GM23338 (cell line): ENCODE measurements around the gene THYN1. TPM values are rescaled to one million over a fixed set of nuclear protein-coding genes. Genes with fewer than 3 reads are reported as not detected.

Experiments
- ATAC-seq: fragments of 200-7000 bp; cut with Tn5 transposase; 3 replicates; pipeline ENCODE4 v1.9.1; 2020
- DNase-seq: peaks from one replicate; pipeline ENCODE4 v3.0.0-alpha.2; 2015; ENCODE audit warnings: low spot score
- H2AFZ ChIP-seq: fragments of 200-600 bp; sonication (generic); 2 replicates; pipeline ENCODE4 v1.8.0; 2016; ENCODE audit warnings: antibody characterized with exemption, mild to moderate bottlenecking, moderate library complexity
- H3F3A ChIP-seq: fragments of 200-600 bp; sonication (generic); replicated peaks from 2 replicates; pipeline ENCODE4 v1.8.0; 2017; ENCODE audit warnings: antibody characterized with exemption, mixed run types, low read depth
- H3K27ac ChIP-seq: fragments of 200-600 bp; sonication (generic); 2 replicates; pipeline ENCODE4 v1.6.1; 2016; ENCODE audit warnings: low read depth
- H3K27me3 ChIP-seq: fragments of 200-600 bp; sonication (generic); 2 replicates; pipeline ENCODE4 v1.8.0; 2016; ENCODE audit warnings: mild to moderate bottlenecking, mixed run types, moderate library complexity; ENCODE audit not compliant: insufficient read depth
- H3K36me3 ChIP-seq: fragments of 200-600 bp; sonication (generic); 2 replicates; pipeline ENCODE4 v1.8.0; 2016; ENCODE audit warnings: mild to moderate bottlenecking; ENCODE audit not compliant: insufficient read depth
- H3K4me1 ChIP-seq: fragments of 200-600 bp; sonication (generic); 2 replicates; pipeline ENCODE4 v1.8.0; 2016; ENCODE audit warnings: mild to moderate bottlenecking, moderate library complexity; ENCODE audit not compliant: insufficient read depth
- H3K4me2 ChIP-seq: fragments of 200-600 bp; sonication (generic); 2 replicates; pipeline ENCODE4 v1.7.1; 2017; ENCODE audit warnings: mixed run types
- H3K4me3 ChIP-seq: fragments of 200-600 bp; sonication (generic); 2 replicates; pipeline ENCODE4 v1.6.1; 2016; ENCODE audit warnings: mixed run types
- H3K79me2 ChIP-seq: fragments of 200-600 bp; sonication (generic); replicated peaks from 2 replicates; pipeline ENCODE4 v1.8.0; 2017; ENCODE audit warnings: mild to moderate bottlenecking; ENCODE audit not compliant: insufficient read depth
- H3K9me2 ChIP-seq: fragments of 200-600 bp; sonication (generic); 2 replicates; pipeline ENCODE4 v1.8.0; 2017; ENCODE audit not compliant: insufficient read depth
- H4K20me1 ChIP-seq: fragments of 200-600 bp; sonication (generic); replicated peaks from 2 replicates; pipeline ENCODE4 v1.8.0; 2017; ENCODE audit warnings: mild to moderate bottlenecking; ENCODE audit not compliant: insufficient read depth
- H3K27ac Mint-ChIP-seq: 2 replicates; pipeline ENCODE4 v1.8.0; 2020; ENCODE audit warnings: inconsistent platforms, mild to moderate bottlenecking, moderate library complexity, mixed read lengths
- H3K27me3 Mint-ChIP-seq: 3 replicates; pipeline ENCODE4 v1.8.0; 2022; ENCODE audit warnings: low read depth, mild to moderate bottlenecking, moderate library complexity, mixed read lengths, inconsistent platforms; ENCODE audit not compliant: insufficient read depth, poor library complexity
- H3K36me3 Mint-ChIP-seq: 3 replicates; pipeline ENCODE4 v1.8.0; 2021; ENCODE audit warnings: low read depth, mild to moderate bottlenecking, inconsistent platforms, moderate library complexity, mixed read lengths
- H3K4me1 Mint-ChIP-seq: 3 replicates; pipeline ENCODE4 v1.8.0; 2020; ENCODE audit warnings: mild to moderate bottlenecking, inconsistent platforms, mixed read lengths
- H3K4me3 Mint-ChIP-seq: 3 replicates; pipeline ENCODE4 v1.8.0; 2021; ENCODE audit warnings: moderate library complexity, mild to moderate bottlenecking, inconsistent platforms, mixed read lengths
- H3K9me3 Mint-ChIP-seq: 3 replicates; pipeline ENCODE4 v1.8.0; 2020; ENCODE audit warnings: moderate library complexity, mild to moderate bottlenecking, inconsistent platforms, mixed read lengths
- CREB1 ChIP-seq: fragments of 250-450 bp; sonication (Bioruptor Pico); IDR thresholded peaks from 2 replicates; pipeline ENCODE4 v1.5.0; 2020; ENCODE audit warnings: low read depth, mild to moderate bottlenecking, moderate library complexity
- POLR2AphosphoS5 ChIP-seq: IDR thresholded peaks from 2 replicates; pipeline ENCODE4 v1.6.1; 2016; ENCODE audit warnings: antibody characterized with exemption, low read depth
- ZNF114 ChIP-seq: fragments of 250-450 bp; sonication (Bioruptor Pico); IDR thresholded peaks from 2 replicates; pipeline ENCODE4 v1.5.0; 2020; ENCODE audit warnings: mild to moderate bottlenecking, moderate library complexity
- ZNF331 ChIP-seq: fragments of 250-450 bp; sonication (Bioruptor Pico); IDR thresholded peaks from 2 replicates; pipeline ENCODE4 v1.5.0; 2020; ENCODE audit warnings: low read depth, mild to moderate bottlenecking, moderate library complexity
- long read RNA-seq: library from polyadenylated mRNA; unstranded; transcript quantifications from one replicate; pipeline ENCODE4 v2.0.0, GENCODE V29; 2020; ENCODE audit not compliant: unreplicated experiment
- polyA plus RNA-seq: library from polyadenylated mRNA; unstranded; fragments of >200 nt; fragmentation: Nextera tagmentation; extraction: Ambion mirVana; gene quantifications from 2 replicates; pipeline ENCODE4 v1.2.1, GENCODE V29; 2016
- total RNA-seq: library from RNA; depleted of rRNA; stranded (reverse); fragments of >200 nt; shearing (Covaris generic); gene quantifications from 2 replicates; pipeline ENCODE4 v1.2.3, GENCODE V29; 2014; rRNA removed
- TF ChIP-seq, protein P1 (sequence below): IDR thresholded peaks from 2 replicates; pipeline ENCODE4 v1.6.1; 2016; ENCODE audit warnings: antibody characterized with exemption
- TF ChIP-seq, protein P2 (sequence below): fragments of 250-450 bp; sonication (Bioruptor Pico); IDR thresholded peaks from 2 replicates; pipeline ENCODE4 v1.5.0; 2020; ENCODE audit warnings: mild to moderate bottlenecking, moderate library complexity

The THYN1 gene
- 91.0 and 116 TPM in 2 replicates for total RNA-seq
- 183 and 216 TPM in 2 replicates for polyA plus RNA-seq
- long read RNA-seq, transcript THYN1-204 (8 exons, 893 nt) = major isoform, 59 of 122 reads
- long read RNA-seq, transcript THYN1-203 (8 exons, 943 nt) = minor isoform, 14 of 122 reads
- long read RNA-seq, transcript THYN1-202 (7 exons, 835 nt) = minor isoform, 15 of 122 reads
- long read RNA-seq, transcript THYN1-201 (7 exons, 1,299 nt) = minor isoform, 16 of 122 reads
- long read RNA-seq, partial matches to known transcripts = 9 of 122 reads
- long read RNA-seq, other reads (novel, unspliced or antisense) = 9 of 122 reads

DNA sequence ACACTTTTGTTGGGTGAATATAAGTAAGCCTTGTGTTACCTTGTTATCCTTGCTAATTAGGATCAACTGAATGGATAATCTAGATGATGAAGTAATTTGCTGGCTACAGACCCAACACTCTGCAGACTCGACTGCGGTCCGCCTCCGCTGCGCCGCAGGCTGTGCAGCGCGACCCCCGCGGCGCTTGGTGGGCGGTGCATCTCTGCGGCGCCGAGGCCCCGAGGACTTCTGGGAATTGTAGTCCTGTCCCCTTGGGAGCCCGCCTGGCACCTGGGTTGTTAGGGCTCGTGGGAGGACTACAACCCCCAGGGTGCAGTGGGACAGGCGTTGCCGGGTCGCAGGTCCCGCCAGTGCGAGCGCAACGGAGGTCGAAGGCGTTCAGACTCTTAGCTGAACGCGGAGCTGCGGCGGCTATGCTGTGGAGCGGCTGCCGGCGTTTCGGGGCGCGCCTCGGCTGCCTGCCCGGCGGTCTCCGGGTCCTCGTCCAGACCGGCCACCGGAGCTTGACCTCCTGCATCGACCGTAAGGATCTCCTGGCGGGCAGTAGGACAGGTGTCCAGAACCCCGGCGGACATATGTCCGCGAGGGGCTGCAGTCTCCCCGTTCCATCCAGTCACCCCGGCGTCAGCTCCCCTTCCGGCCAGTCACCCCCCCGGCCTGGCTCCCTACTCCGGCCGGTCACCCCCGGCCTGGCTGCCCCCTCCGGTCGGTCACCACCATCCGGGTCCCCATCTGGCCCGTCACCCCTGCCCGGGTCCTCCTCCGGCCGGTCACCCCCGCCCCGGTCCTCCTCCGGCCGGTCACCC, at the start of gene THYN1, which contains the start of gene ACAD8:
Gene THYN1 (minus strand): TSS at position 165 of the 806 bp plus-strand sequence. CDS start 470 bp downstream, outside the sequence.
Gene ACAD8 (plus strand): TSS at position 381 of the 806 bp plus-strand sequence. CDS start 33 bp downstream, at position 414.
- H3K27me3 Mint-ChIP-seq = peaks cover under 1% of the 10 kb centered on the region
- H3K79me2 ChIP-seq = peaks cover 53% of the 10 kb centered on the region
- H2AFZ ChIP-seq = peak within 1 kb of the TSS; percentile 77
- peak; percentile 99 for DNase-seq
- H3K4me1 ChIP-seq = peaks cover 24% of the 10 kb centered on the region
- peak; percentile 99 for ATAC-seq
- H3K27ac ChIP-seq = no peak within 1 kb of the TSS
- no peaks in the 10 kb centered on the region for H3K27me3 ChIP-seq
- no peak for TF ChIP-seq ZNF114
- no peak for TF ChIP-seq ZNF331
- TF ChIP-seq, protein P1, sequence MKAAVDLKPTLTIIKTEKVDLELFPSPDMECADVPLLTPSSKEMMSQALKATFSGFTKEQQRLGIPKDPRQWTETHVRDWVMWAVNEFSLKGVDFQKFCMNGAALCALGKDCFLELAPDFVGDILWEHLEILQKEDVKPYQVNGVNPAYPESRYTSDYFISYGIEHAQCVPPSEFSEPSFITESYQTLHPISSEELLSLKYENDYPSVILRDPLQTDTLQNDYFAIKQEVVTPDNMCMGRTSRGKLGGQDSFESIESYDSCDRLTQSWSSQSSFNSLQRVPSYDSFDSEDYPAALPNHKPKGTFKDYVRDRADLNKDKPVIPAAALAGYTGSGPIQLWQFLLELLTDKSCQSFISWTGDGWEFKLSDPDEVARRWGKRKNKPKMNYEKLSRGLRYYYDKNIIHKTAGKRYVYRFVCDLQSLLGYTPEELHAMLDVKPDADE = peak; percentile 90
- TF ChIP-seq CREB1 = peak; percentile 62
- peak; percentile 93 for TF ChIP-seq POLR2AphosphoS5
- TF ChIP-seq, protein P2, sequence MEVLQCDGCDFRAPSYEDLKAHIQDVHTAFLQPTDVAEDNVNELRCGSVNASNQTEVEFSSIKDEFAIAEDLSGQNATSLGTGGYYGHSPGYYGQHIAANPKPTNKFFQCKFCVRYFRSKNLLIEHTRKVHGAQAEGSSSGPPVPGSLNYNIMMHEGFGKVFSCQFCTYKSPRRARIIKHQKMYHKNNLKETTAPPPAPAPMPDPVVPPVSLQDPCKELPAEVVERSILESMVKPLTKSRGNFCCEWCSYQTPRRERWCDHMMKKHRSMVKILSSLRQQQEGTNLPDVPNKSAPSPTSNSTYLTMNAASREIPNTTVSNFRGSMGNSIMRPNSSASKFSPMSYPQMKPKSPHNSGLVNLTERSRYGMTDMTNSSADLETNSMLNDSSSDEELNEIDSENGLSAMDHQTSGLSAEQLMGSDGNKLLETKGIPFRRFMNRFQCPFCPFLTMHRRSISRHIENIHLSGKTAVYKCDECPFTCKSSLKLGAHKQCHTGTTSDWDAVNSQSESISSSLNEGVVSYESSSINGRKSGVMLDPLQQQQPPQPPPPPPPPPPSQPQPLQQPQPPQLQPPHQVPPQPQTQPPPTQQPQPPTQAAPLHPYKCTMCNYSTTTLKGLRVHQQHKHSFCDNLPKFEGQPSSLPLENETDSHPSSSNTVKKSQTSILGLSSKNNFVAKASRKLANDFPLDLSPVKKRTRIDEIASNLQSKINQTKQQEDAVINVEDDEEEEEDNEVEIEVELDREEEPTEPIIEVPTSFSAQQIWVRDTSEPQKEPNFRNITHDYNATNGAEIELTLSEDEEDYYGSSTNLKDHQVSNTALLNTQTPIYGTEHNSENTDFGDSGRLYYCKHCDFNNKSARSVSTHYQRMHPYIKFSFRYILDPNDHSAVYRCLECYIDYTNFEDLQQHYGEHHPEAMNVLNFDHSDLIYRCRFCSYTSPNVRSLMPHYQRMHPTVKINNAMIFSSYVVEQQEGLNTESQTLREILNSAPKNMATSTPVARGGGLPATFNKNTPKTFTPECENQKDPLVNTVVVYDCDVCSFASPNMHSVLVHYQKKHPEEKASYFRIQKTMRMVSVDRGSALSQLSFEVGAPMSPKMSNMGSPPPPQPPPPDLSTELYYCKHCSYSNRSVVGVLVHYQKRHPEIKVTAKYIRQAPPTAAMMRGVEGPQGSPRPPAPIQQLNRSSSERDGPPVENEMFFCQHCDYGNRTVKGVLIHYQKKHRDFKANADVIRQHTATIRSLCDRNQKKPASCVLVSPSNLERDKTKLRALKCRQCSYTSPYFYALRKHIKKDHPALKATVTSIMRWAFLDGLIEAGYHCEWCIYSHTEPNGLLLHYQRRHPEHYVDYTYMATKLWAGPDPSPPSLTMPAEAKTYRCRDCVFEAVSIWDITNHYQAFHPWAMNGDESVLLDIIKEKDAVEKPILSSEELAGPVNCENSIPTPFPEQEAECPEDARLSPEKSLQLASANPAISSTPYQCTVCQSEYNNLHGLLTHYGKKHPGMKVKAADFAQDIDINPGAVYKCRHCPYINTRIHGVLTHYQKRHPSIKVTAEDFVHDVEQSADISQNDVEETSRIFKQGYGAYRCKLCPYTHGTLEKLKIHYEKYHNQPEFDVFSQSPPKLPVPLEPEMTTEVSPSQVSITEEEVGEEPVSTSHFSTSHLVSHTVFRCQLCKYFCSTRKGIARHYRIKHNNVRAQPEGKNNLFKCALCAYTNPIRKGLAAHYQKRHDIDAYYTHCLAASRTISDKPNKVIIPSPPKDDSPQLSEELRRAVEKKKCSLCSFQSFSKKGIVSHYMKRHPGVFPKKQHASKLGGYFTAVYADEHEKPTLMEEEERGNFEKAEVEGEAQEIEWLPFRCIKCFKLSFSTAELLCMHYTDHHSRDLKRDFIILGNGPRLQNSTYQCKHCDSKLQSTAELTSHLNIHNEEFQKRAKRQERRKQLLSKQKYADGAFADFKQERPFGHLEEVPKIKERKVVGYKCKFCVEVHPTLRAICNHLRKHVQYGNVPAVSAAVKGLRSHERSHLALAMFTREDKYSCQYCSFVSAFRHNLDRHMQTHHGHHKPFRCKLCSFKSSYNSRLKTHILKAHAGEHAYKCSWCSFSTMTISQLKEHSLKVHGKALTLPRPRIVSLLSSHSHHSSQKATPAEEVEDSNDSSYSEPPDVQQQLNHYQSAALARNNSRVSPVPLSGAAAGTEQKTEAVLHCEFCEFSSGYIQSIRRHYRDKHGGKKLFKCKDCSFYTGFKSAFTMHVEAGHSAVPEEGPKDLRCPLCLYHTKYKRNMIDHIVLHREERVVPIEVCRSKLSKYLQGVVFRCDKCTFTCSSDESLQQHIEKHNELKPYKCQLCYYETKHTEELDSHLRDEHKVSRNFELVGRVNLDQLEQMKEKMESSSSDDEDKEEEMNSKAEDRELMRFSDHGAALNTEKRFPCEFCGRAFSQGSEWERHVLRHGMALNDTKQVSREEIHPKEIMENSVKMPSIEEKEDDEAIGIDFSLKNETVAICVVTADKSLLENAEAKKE = no peak
- H3K4me3 Mint-ChIP-seq = peak within 1 kb of the TSS; percentile 81
- peak within 1 kb of the TSS; percentile 94 for H3K4me2 ChIP-seq
- H3K4me3 ChIP-seq = peak within 1 kb of the TSS; percentile 65
- peaks cover 44% of the 10 kb centered on the region for H3K36me3 Mint-ChIP-seq
- no peaks in the 10 kb centered on the region for H3K9me2 ChIP-seq
- H3F3A ChIP-seq = no peaks in the 10 kb centered on the region; the same call in 1 of the 2 replicates
- peaks cover 34% of the 10 kb centered on the region for H3K36me3 ChIP-seq
- H3K4me1 Mint-ChIP-seq = peaks cover 26% of the 10 kb centered on the region
- peak within 1 kb of the TSS; percentile 82 for H3K27ac Mint-ChIP-seq
- H3K9me3 Mint-ChIP-seq = no peaks in the 10 kb centered on the region
- peaks cover 17% of the 10 kb centered on the region for H4K20me1 ChIP-seq
